Measurements from ENCODE around the gene NPRL2. TPM values are rescaled to one million over a fixed set of nuclear protein-coding genes. Genes with fewer than 3 reads are reported as not detected.

Gene NPRL2
- total and polyA plus RNA-seq, 2 of the 13 experiments (the other 11 are each of a cell fraction or from before 2014, with no cell fraction given) = 30.6 to 51.4 TPM

DNA sequence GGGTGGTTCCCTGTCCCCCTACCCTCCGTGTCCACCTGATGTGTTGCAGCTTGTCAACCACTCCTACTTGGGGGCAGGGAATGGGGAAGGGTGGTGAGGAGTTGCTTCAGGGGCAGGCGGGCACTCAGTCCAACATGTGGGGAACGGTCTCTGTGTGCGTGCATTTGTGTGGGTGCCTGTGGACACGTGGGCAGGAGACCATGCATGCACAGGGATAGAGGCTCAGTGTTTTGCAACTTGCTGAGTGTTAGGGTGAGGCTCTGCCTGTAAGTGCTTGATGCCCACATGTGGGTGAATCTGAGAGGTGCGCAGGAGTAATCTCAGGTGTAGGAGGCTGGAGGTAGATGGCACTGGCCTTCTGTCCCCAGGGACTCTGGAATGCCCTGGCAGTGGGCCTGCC lies 33.2 kb upstream of the NPRL2 start:
- in situ Hi-C loops (cut with HindIII; ENCODE audit: extremely low pct_ligation_motif_present, low pct_unique_long_range_greater_than_20kb) = no loop called here
- Histone ChIP-seq H3K79me2 (ENCODE audit: insufficient read depth, low read length) (no peaks in the 10 kb centered on the region), H4K20me1 (ENCODE audit: insufficient read depth, low read length) (no peaks in the 10 kb centered on the region), H3K9ac (ENCODE audit: insufficient read depth, low read depth, low read length) (no peak overlapping the region), H3K27me3 (ENCODE audit: control insufficient read depth in 1 of 2, insufficient read depth in 2 of 2, low read length in 2 of 2) (peaks cover 11 to 60% of the 10 kb centered on the region in 2 experiments), H3K4me2 (ENCODE audit: low read depth, low read length) (no peak overlapping the region), H2AFZ (ENCODE audit: low read length) (no peak overlapping the region), H3K27ac (ENCODE audit: extremely low read length, insufficient read depth, low read length) (no peak overlapping the region), H3K36me3 (replicated peaks in 1 of 2; ENCODE audit: control insufficient read depth in 1 of 2, insufficient read depth in 2 of 2, low read length in 2 of 2) (no peaks in the 10 kb centered on the region), H3K4me1 (ENCODE audit: insufficient read depth, low read length) (peaks cover 8% of the 10 kb centered on the region), H3K9me3 (ENCODE audit: low read length) (no peaks in the 10 kb centered on the region), H3K4me3 (replicated peaks in 1 of 3; ENCODE audit: insufficient read depth in 1 of 3, low read depth in 2 of 3, low read length in 3 of 3) (no peak overlapping the region)
- FAIRE-seq (no peak), DNase-seq (ENCODE audit: low spot score) (no peak), ATAC-seq (no peak)
- POLR2A ChIA-PET = no interaction called here
- CTCF ChIA-PET (ENCODE audit: low intra/inter-chr PET ratio, low total read pairs) = no interaction called here
- BruUV-seq (replicated peaks) = no TSS peak
- intact Hi-C loops (cut with micrococcal nuclease; ENCODE audit: unreplicated experiment) = no loop called here
- WGBS (ENCODE audit: low lambda C conversion rate) = 48% methylated on average over 5 of the region's 6 CpGs
- TF ChIP-seq ZNF484 (CRISPR knock-in tag; IDR thresholded peaks at IDR 0.05; ENCODE audit: borderline replicate concordance, low read depth) (no peak), ETV5 (CRISPR knock-in tag; IDR thresholded peaks at IDR 0.05; ENCODE audit: borderline replicate concordance) (no peak), ZFP37 (CRISPR knock-in tag; IDR thresholded peaks at IDR 0.05; ENCODE audit: borderline replicate concordance) (no peak), ZNF614 (CRISPR knock-in tag; IDR thresholded peaks at IDR 0.05; ENCODE audit: borderline replicate concordance) (no peak), ZNF496 (CRISPR knock-in tag; IDR thresholded peaks at IDR 0.05; ENCODE audit: insufficient replicate concordance) (no peak), JUN (CRISPR knock-in tag; IDR thresholded peaks at IDR 0.05) (no peak), FIP1L1 (IDR thresholded peaks at IDR 0.05; ENCODE audit: borderline replicate concordance, insufficient read depth, low read depth, low read length) (no peak), ZNF501 (CRISPR knock-in tag; IDR thresholded peaks at IDR 0.05) (no peak), POGZ (CRISPR knock-in tag; IDR thresholded peaks at IDR 0.05) (no peak), ZNF607 (CRISPR knock-in tag; IDR thresholded peaks at IDR 0.05; ENCODE audit: borderline replicate concordance) (no peak), NCOA2 (CRISPR knock-in tag; IDR thresholded peaks at IDR 0.05) (no peak), NFIC (IDR thresholded peaks at IDR 0.05; ENCODE audit: low read length) (no peak), NFE2L1 (CRISPR knock-in tag; IDR thresholded peaks at IDR 0.05; ENCODE audit: borderline replicate concordance) (no peak)
- TF ChIP-seq, protein P1, sequence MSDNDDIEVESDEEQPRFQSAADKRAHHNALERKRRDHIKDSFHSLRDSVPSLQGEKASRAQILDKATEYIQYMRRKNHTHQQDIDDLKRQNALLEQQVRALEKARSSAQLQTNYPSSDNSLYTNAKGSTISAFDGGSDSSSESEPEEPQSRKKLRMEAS (IDR thresholded peaks at IDR 0.05) = no peak
- TF ChIP-seq, protein P2, sequence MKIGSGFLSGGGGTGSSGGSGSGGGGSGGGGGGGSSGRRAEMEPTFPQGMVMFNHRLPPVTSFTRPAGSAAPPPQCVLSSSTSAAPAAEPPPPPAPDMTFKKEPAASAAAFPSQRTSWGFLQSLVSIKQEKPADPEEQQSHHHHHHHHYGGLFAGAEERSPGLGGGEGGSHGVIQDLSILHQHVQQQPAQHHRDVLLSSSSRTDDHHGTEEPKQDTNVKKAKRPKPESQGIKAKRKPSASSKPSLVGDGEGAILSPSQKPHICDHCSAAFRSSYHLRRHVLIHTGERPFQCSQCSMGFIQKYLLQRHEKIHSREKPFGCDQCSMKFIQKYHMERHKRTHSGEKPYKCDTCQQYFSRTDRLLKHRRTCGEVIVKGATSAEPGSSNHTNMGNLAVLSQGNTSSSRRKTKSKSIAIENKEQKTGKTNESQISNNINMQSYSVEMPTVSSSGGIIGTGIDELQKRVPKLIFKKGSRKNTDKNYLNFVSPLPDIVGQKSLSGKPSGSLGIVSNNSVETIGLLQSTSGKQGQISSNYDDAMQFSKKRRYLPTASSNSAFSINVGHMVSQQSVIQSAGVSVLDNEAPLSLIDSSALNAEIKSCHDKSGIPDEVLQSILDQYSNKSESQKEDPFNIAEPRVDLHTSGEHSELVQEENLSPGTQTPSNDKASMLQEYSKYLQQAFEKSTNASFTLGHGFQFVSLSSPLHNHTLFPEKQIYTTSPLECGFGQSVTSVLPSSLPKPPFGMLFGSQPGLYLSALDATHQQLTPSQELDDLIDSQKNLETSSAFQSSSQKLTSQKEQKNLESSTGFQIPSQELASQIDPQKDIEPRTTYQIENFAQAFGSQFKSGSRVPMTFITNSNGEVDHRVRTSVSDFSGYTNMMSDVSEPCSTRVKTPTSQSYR (CRISPR knock-in tag; IDR thresholded peaks at IDR 0.05; ENCODE audit: borderline replicate concordance) = no peak
- TF ChIP-seq, protein P3, sequence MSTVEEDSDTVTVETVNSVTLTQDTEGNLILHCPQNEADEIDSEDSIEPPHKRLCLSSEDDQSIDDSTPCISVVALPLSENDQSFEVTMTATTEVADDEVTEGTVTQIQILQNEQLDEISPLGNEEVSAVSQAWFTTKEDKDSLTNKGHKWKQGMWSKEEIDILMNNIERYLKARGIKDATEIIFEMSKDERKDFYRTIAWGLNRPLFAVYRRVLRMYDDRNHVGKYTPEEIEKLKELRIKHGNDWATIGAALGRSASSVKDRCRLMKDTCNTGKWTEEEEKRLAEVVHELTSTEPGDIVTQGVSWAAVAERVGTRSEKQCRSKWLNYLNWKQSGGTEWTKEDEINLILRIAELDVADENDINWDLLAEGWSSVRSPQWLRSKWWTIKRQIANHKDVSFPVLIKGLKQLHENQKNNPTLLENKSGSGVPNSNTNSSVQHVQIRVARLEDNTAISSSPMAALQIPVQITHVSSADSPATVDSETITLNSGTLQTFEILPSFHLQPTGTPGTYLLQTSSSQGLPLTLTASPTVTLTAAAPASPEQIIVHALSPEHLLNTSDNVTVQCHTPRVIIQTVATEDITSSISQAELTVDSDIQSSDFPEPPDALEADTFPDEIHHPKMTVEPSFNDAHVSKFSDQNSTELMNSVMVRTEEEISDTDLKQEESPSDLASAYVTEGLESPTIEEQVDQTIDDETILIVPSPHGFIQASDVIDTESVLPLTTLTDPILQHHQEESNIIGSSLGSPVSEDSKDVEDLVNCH (CRISPR knock-in tag; IDR thresholded peaks at IDR 0.05) = no peak

Data from HepG2 (cell line).